Mesothelial cell of epicardium (in vitro differentiated cells): ENCODE data around the gene MYO6. TPM values are rescaled to one million over a fixed set of nuclear protein-coding genes. Genes with fewer than 3 reads are reported as not detected.
A peak's percentile ranks its signal among the peaks of the same experiment; 100 is the strongest.

Source experiments
- DNase-seq, 2 experiments: peaks; one replicate each; pipeline ENCODE4 v3.0.0; 2021; ENCODE audit warnings: low spot score in 2 of 2; ENCODE audit not compliant: unreplicated experiment in 2 of 2
- H3K27ac Mint-ChIP-seq: 2 replicates; pipeline ENCODE4 v1.8.0; 2021; ENCODE audit warnings: mixed read lengths
- H3K27me3 Mint-ChIP-seq: 2 replicates; pipeline ENCODE4 v1.8.0; 2021; ENCODE audit warnings: low read depth, mixed read lengths
- H3K36me3 Mint-ChIP-seq: 2 replicates; pipeline ENCODE4 v1.8.0; 2021; ENCODE audit warnings: mixed read lengths
- H3K4me1 Mint-ChIP-seq: 2 replicates; pipeline ENCODE4 v1.8.0; 2021; ENCODE audit warnings: mixed read lengths
- H3K4me3 Mint-ChIP-seq: 2 replicates; pipeline ENCODE4 v1.8.0; 2021; ENCODE audit warnings: mild to moderate bottlenecking, moderate library complexity, mixed read lengths
- H3K9me3 Mint-ChIP-seq: 2 replicates; pipeline ENCODE4 v1.8.0; 2021; ENCODE audit warnings: mixed read lengths
- total RNA-seq: library from RNA; stranded (reverse); gene quantifications from 3 replicates; pipeline ENCODE4 v1.2.1, GENCODE V29; 2021
- TF ChIP-seq, protein P1 (sequence below): fragments of 200-600 bp; sonication (generic); IDR thresholded peaks from one replicate; pipeline ENCODE4 v1.5.0; 2021; ENCODE audit warnings: antibody characterized with exemption; ENCODE audit not compliant: unreplicated experiment

Gene MYO6
- total RNA-seq, 1 donor from 2014 or later, result 70.0 TPM

DNA sequence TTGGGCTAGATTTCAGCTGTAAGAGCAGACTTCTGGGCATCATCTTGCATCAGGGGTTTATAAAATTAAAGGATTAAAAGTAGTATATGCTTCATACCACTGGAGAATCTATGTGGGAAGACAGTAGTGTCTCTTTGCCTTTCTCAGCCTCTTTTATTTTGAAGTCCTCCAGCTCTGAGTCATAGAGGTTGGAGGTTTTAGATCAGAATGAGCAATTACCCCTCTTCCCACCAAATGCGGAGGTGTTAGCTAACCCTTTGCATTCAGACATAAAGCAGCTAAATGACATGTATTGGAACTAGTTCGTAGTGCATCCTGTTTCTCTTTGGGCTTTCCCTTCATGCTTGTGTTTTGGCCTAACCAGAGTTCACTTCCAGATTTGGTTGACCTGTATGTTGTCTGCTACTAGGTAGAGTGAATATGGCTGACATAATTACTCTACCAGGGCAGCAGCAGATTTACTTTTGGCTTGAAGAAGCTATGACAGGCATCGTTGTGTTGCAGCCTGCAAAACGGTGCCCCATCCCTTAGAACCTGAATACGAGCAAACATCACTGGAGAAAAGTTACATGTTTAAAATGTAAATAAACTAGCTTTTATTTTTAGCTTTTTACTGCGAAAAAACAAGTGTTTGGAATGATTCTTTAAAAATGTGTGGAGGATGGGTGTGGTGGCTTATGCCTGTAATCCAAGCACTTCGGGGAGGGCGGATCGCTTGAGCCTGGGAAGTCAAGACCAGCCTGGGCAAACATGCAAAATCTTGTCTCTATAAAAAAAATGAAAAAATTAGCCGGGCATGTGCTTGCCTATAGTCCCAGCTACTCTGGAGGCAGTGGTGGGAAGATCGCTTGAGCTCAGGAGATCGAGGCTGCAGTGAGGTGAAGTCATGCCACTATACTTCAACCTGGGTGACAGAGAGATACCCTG, 82.2 kb downstream of the MYO6 start:
- DNase-seq, result no peak
- TF ChIP-seq, protein P1, sequence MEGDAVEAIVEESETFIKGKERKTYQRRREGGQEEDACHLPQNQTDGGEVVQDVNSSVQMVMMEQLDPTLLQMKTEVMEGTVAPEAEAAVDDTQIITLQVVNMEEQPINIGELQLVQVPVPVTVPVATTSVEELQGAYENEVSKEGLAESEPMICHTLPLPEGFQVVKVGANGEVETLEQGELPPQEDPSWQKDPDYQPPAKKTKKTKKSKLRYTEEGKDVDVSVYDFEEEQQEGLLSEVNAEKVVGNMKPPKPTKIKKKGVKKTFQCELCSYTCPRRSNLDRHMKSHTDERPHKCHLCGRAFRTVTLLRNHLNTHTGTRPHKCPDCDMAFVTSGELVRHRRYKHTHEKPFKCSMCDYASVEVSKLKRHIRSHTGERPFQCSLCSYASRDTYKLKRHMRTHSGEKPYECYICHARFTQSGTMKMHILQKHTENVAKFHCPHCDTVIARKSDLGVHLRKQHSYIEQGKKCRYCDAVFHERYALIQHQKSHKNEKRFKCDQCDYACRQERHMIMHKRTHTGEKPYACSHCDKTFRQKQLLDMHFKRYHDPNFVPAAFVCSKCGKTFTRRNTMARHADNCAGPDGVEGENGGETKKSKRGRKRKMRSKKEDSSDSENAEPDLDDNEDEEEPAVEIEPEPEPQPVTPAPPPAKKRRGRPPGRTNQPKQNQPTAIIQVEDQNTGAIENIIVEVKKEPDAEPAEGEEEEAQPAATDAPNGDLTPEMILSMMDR, result no peak
- Mint-ChIP-seq H3K27me3 (no peaks in the 10 kb centered on the region), H3K4me3 (no peak overlapping the region), H3K9me3 (no peaks in the 10 kb centered on the region), H3K36me3 (peaks cover 21% of the 10 kb centered on the region), H3K4me1 (no peaks in the 10 kb centered on the region), H3K27ac (no peak overlapping the region)

DNA sequence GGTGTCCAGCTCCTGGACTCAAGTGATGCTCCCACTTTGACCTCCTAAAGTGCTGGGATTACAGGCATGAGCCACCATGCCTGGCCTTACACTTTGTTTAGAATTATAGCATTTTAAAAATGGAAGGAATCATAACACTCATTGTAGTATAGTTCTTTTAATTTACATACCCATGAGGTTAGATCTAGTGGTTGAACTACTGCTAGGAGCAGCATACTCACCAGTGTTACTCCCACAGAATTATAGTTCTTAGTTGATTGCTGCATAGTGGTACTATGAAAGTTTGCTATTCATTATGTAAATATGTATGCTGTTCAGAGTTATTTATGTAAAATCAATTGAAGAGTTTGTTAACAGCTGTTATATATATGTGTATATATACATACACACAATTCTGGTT, 85.4 kb downstream of the MYO6 start:
- H3K4me1 Mint-ChIP-seq, result no peaks in the 10 kb centered on the region
- H3K9me3 Mint-ChIP-seq, result no peaks in the 10 kb centered on the region
- H3K27me3 Mint-ChIP-seq, result no peaks in the 10 kb centered on the region
- no peak overlapping the region for H3K27ac Mint-ChIP-seq
- no peak for DNase-seq
- H3K4me3 Mint-ChIP-seq, result no peak overlapping the region
- H3K36me3 Mint-ChIP-seq, result peaks cover 30% of the 10 kb centered on the region
- TF ChIP-seq, protein P1, result no peak

DNA sequence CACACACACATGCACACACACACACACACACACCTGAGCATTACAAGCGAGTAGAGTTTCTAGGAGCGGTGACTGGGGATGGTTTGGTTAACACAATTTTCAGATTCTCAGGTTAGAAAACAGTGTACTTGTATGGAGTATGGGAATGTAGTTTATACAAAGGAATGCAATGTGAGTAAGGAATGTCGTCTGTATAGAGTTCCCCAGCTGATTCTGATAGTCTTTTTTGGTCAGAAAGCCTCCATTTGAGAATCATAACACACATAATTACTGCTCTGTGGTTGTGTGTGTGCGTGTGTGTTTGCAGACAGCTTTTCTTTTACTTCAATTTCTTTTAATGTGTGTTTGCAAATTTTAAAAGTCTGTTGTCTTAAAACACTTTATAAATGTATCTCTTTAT, 93.2 kb downstream of the MYO6 start:
- H3K9me3 Mint-ChIP-seq, result no peaks in the 10 kb centered on the region
- TF ChIP-seq, protein P1, result no peak
- no peak for DNase-seq
- no peak overlapping the region for H3K4me3 Mint-ChIP-seq
- H3K27ac Mint-ChIP-seq, result peak overlapping the region; percentile 11
- H3K36me3 Mint-ChIP-seq, result peaks cover 17% of the 10 kb centered on the region
- no peaks in the 10 kb centered on the region for H3K27me3 Mint-ChIP-seq
- peaks cover 17% of the 10 kb centered on the region for H3K4me1 Mint-ChIP-seq

GRCh38 chr6:75842732-75843131, 93.7 kb downstream of the MYO6 start:
- Mint-ChIP-seq H3K4me3 (no peak overlapping the region), H3K9me3 (no peaks in the 10 kb centered on the region), H3K27ac (peak overlapping the region; percentile 82), H3K27me3 (no peaks in the 10 kb centered on the region), H3K4me1 (peaks cover 19% of the 10 kb centered on the region), H3K36me3 (peaks cover 17% of the 10 kb centered on the region)
- DNase-seq, result no peak
- TF ChIP-seq, protein P1, result no peak

- Mint-ChIP-seq H3K36me3 (peaks cover 10% of the 10 kb centered on the region), H3K27me3 (no peaks in the 10 kb centered on the region), H3K27ac (peak overlapping the region; percentile 73), H3K9me3 (no peaks in the 10 kb centered on the region), H3K4me3 (no peak overlapping the region), H3K4me1 (peaks cover 21% of the 10 kb centered on the region)
- TF ChIP-seq, protein P1, result no peak
- DNase-seq, result no peak
Observed at GRCh38 chr6:75843396-75843795, 94.4 kb downstream of the MYO6 start.
